HG03139 (cell line): Measurements from ENCODE around the gene GALNT2.

ENCODE experiments used
- ATAC-seq: cut with Tn5 transposase; IDR thresholded peaks from one replicate; pipeline ENCODE4 v1.9.1; 2021; ENCODE audit not compliant: unreplicated experiment

Gene GALNT2

GRCh38 chr1:230226007-230226800 lies 159.2 kb downstream of the GALNT2 start:
- ATAC-seq: no peak

- no peak for ATAC-seq
These were observed 159.8 kb downstream of the GALNT2 start for GRCh38 chr1:230226814-230227213.

- ATAC-seq: no peak
These were observed 161.3 kb downstream of the GALNT2 start for GRCh38 chr1:230228236-230228897.

GRCh38 chr1:230230273-230230672 lies 163.2 kb downstream of the GALNT2 start:
- ATAC-seq: no peak

GRCh38 chr1:230230948-230231773 lies 164.1 kb downstream of the GALNT2 start:
- no peak for ATAC-seq

- ATAC-seq: no peak
These were observed 164.7 kb downstream of the GALNT2 start for GRCh38 chr1:230231774-230232145.

GRCh38 chr1:230232371-230232771 lies 165.3 kb downstream of the GALNT2 start:
- no peak for ATAC-seq

- ATAC-seq: no peak
These were observed 166.7 kb downstream of the GALNT2 start for GRCh38 chr1:230233786-230234185.

GRCh38 chr1:230235876-230236275 lies 168.8 kb downstream of the GALNT2 start:
- ATAC-seq: no peak

GRCh38 chr1:230236301-230237008 lies 169.4 kb downstream of the GALNT2 start:
- ATAC-seq: no peak

GRCh38 chr1:230237009-230237370 lies 170.0 kb downstream of the GALNT2 start:
- no peak for ATAC-seq

- ATAC-seq: no peak
These were observed 170.8 kb downstream of the GALNT2 start for GRCh38 chr1:230237805-230238204.

- ATAC-seq: no peak
These were observed 173.5 kb downstream of the GALNT2 start for GRCh38 chr1:230240446-230241086.

- no peak for ATAC-seq
These were observed 175.3 kb downstream of the GALNT2 start for GRCh38 chr1:230242326-230242725.

GRCh38 chr1:230243146-230243545 lies 176.1 kb downstream of the GALNT2 start:
- ATAC-seq: no peak

- no peak for ATAC-seq
These were observed 176.7 kb downstream of the GALNT2 start for GRCh38 chr1:230243583-230244353.

- no peak for ATAC-seq
These were observed 179.5 kb downstream of the GALNT2 start for GRCh38 chr1:230246551-230246950.

- no peak for ATAC-seq
These were observed 181.2 kb downstream of the GALNT2 start for GRCh38 chr1:230248016-230248888.

GRCh38 chr1:230248889-230249270 lies 181.8 kb downstream of the GALNT2 start:
- ATAC-seq: no peak
